ENCODE measurements around the gene CDC42BPA. TPM values are rescaled to one million over a fixed set of nuclear protein-coding genes. Genes with fewer than 3 reads are reported as not detected.

The CDC42BPA gene
- total RNA-seq, 1 donor = 113 TPM

- no peak overlapping the region for H3K4me3 ChIP-seq (ENCODE audit: low read depth, low read length)
- DNase-seq (ENCODE audit: low read depth) = no peak
- TF ChIP-seq, protein P1, sequence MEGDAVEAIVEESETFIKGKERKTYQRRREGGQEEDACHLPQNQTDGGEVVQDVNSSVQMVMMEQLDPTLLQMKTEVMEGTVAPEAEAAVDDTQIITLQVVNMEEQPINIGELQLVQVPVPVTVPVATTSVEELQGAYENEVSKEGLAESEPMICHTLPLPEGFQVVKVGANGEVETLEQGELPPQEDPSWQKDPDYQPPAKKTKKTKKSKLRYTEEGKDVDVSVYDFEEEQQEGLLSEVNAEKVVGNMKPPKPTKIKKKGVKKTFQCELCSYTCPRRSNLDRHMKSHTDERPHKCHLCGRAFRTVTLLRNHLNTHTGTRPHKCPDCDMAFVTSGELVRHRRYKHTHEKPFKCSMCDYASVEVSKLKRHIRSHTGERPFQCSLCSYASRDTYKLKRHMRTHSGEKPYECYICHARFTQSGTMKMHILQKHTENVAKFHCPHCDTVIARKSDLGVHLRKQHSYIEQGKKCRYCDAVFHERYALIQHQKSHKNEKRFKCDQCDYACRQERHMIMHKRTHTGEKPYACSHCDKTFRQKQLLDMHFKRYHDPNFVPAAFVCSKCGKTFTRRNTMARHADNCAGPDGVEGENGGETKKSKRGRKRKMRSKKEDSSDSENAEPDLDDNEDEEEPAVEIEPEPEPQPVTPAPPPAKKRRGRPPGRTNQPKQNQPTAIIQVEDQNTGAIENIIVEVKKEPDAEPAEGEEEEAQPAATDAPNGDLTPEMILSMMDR (IDR thresholded peaks at IDR 0.05; ENCODE audit: insufficient read depth, low read depth, low read length) = no peak
Observed at GRCh38 chr1:226965581-226966440, 352.5 kb downstream of the CDC42BPA start.

GRCh38 chr1:226964611-226965486 is 353.4 kb downstream of the CDC42BPA start:
- H3K4me3 ChIP-seq (ENCODE audit: low read depth, low read length) = no peak overlapping the region
- TF ChIP-seq, protein P1 (IDR thresholded peaks at IDR 0.05; ENCODE audit: insufficient read depth, low read depth, low read length) = no peak
- no peak for DNase-seq (ENCODE audit: low read depth)

DNA sequence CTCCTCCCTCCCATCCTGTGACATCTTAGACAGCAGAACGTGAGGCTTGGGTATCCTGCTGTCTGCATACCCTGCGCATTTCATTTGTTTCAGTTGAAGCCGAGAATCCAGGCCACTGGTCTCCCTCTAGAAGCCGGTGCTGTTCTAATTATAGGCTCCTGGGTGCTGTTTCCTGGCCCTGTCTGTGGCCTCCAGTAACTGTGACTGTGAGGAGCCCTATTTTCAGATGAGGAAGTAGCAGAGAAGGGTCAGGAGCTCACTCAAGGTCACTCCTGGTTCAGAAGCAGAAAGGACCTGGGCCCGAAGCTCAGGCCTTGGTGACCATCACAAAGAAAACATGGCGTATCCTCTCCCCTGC is 354.2 kb downstream of the CDC42BPA start:
- TF ChIP-seq, protein P1 (IDR thresholded peaks at IDR 0.05; ENCODE audit: insufficient read depth, low read depth, low read length) = no peak
- no peak overlapping the region for H3K4me3 ChIP-seq (ENCODE audit: low read depth, low read length)
- no peak for DNase-seq (ENCODE audit: low read depth)

GRCh38 chr1:226962421-226963391 is 355.6 kb downstream of the CDC42BPA start:
- no peak overlapping the region for H3K4me3 ChIP-seq (ENCODE audit: low read depth, low read length)
- TF ChIP-seq, protein P1 (IDR thresholded peaks at IDR 0.05; ENCODE audit: insufficient read depth, low read depth, low read length) = no peak
- no peak for DNase-seq (ENCODE audit: low read depth)

DNA sequence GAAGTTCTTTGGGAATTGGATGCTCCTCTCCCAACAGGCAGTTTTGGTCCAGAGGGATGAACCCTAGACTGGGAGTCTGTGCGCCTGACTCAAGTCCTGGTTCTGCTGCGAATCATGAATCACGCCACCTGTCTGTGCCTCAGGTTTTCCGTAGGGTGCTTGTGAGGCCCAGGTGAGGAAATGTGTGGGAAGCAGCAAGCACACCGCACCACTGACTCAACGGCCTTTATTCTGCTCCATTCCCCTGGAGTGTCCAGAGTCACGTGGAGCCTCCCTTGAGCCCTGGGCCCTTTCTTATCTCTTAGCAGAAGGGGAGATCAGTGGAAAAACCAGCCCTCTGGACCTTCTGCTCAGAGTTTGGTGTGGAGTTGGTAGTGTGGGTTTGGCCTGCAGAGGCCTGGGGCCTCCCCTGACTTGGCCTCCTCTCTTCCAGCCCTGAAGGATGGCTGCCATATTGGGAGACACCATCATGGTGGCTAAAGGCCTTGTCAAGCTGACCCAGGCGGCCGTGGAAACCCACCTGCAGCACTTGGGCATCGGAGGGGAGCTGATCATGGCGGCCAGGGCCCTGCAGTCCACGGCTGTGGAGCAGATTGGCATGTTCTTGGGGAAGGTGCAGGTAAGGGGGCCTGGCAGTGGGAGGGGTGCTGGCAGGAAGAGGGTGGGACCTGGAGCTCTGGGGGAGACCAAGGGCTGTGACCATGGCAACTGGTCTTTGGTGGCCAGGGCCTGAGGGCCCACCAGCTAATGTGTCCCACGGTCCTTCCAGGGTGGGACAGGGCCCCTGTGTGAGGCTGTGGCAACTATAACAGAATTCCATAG is 357.1 kb downstream of the CDC42BPA start:
- no peak for DNase-seq (ENCODE audit: low read depth)
- no peak overlapping the region for H3K4me3 ChIP-seq (ENCODE audit: low read depth, low read length)
- TF ChIP-seq, protein P1 (IDR thresholded peaks at IDR 0.05; ENCODE audit: insufficient read depth, low read depth, low read length) = no peak
